Spinal cord (tissue), 10 donors: Measurements from ENCODE around the gene ARL15. TPM values are rescaled to one million over a fixed set of nuclear protein-coding genes. Genes with fewer than 3 reads are reported as not detected.

Experiments
- DNase-seq, 6 donors: peaks; one replicate each; pipeline versions ENCODE4 v3.0.0 to v3.0.0-alpha.2; 2013 to 2015; ENCODE audit warnings: low spot score in 6 of 6, low read depth in 4 of 6
- H3K27ac ChIP-seq: one replicate; pipeline ENCODE4 v1.5.1; 2013; ENCODE audit warnings: low read depth, low read length, control low read depth
- H3K27me3 ChIP-seq: one replicate; pipeline ENCODE4 v1.6.1; 2013; ENCODE audit warnings: low read length; ENCODE audit not compliant: control insufficient read depth, insufficient read depth
- H3K36me3 ChIP-seq: one replicate; pipeline ENCODE4 v1.6.1; 2013; ENCODE audit warnings: low read length; ENCODE audit not compliant: control insufficient read depth, insufficient read depth
- H3K4me1 ChIP-seq: one replicate; pipeline ENCODE4 v1.6.1; 2013; ENCODE audit warnings: low read length; ENCODE audit not compliant: control insufficient read depth, insufficient read depth
- H3K4me3 ChIP-seq: one replicate; pipeline ENCODE4 v1.5.1; 2013; ENCODE audit warnings: low read depth, low read length, control low read depth
- H3K9me3 ChIP-seq: one replicate; pipeline ENCODE4 v1.6.1; 2013; ENCODE audit warnings: low read length; ENCODE audit not compliant: control insufficient read depth, insufficient read depth
- WGBS: methylation state at CpG from one replicate; pipeline ENCODE4 v1.1.5; 2013; ENCODE audit warnings: missing lambda C conversion rate; ENCODE audit not compliant: insufficient coverage; 5-methylcytosine and 5-hydroxymethylcytosine counted together
- polyA plus RNA-seq, 2 donors: library from polyadenylated mRNA; unstranded; fragments of 120-200 nt; gene quantifications; one replicate each; pipeline ENCODE4 v1.2.1, GENCODE V29; 2013; ENCODE audit not compliant: insufficient read length in 2 of 2
- total RNA-seq, 2 donors: library from RNA; depleted of rRNA in 1 of 2; stranded (reverse); fragments of 120-200 nt in 1 of 2; fragments of >200 nt in 1 of 2; gene quantifications; one replicate each; pipeline versions ENCODE4 v1.2.3 to v1.2.4, GENCODE V29; 2013 to 2014
- donor health status: healthy.

ARL15 gene
- total and polyA plus RNA-seq, 4 donors: 24.7 to 67.6 (median 36.4) TPM

GRCh38 chr5:54176066-54176830 lies 134.1 kb downstream of the ARL15 start:
- H3K9me3 ChIP-seq: no peaks in the 10 kb centered on the region
- peak overlapping the region; percentile 61 for H3K27ac ChIP-seq
- H3K27me3 ChIP-seq: no peaks in the 10 kb centered on the region
- H3K4me1 ChIP-seq: peaks cover 14% of the 10 kb centered on the region
- H3K4me3 ChIP-seq: no peak overlapping the region
- DNase-seq: peak in 2 of 6 donors; percentile 44 to 50
- H3K36me3 ChIP-seq: no peaks in the 10 kb centered on the region
- 64% methylated on average over 5 of the region's 6 CpGs for WGBS

GRCh38 chr5:54173251-54173650 lies 137.1 kb downstream of the ARL15 start:
- Histone ChIP-seq H3K27ac (no peak overlapping the region), H3K4me1 (peaks cover 7% of the 10 kb centered on the region), H3K36me3 (no peaks in the 10 kb centered on the region), H3K9me3 (no peaks in the 10 kb centered on the region), H3K4me3 (no peak overlapping the region), H3K27me3 (no peaks in the 10 kb centered on the region)
- 97% methylated on average over 2 of the region's 2 CpGs for WGBS
- no peak for DNase-seq

- H3K36me3 ChIP-seq: no peaks in the 10 kb centered on the region
- H3K4me1 ChIP-seq: peaks cover 5% of the 10 kb centered on the region
- H3K4me3 ChIP-seq: no peak overlapping the region
- no peak overlapping the region for H3K27ac ChIP-seq
- H3K9me3 ChIP-seq: no peaks in the 10 kb centered on the region
- no peak for DNase-seq
- no peaks in the 10 kb centered on the region for H3K27me3 ChIP-seq
- WGBS: 97% methylated on average over 4 of the region's 6 CpGs
These were observed 138.6 kb downstream of the ARL15 start for GRCh38 chr5:54171645-54172384.

GRCh38 chr5:54165687-54166086 lies 144.7 kb downstream of the ARL15 start:
- Histone ChIP-seq H3K27ac (no peak overlapping the region), H3K36me3 (no peaks in the 10 kb centered on the region), H3K4me1 (no peaks in the 10 kb centered on the region), H3K4me3 (no peak overlapping the region), H3K27me3 (no peaks in the 10 kb centered on the region), H3K9me3 (no peaks in the 10 kb centered on the region)
- DNase-seq: no peak
- 0% methylated on average over 1 of the region's 2 CpGs for WGBS

GRCh38 chr5:54162184-54162583 lies 148.2 kb downstream of the ARL15 start:
- Histone ChIP-seq H3K9me3 (no peaks in the 10 kb centered on the region), H3K27ac (no peak overlapping the region), H3K4me3 (no peak overlapping the region), H3K27me3 (no peaks in the 10 kb centered on the region), H3K4me1 (no peaks in the 10 kb centered on the region), H3K36me3 (no peaks in the 10 kb centered on the region)
- 90% methylated on average over 3 of the region's 3 CpGs for WGBS
- DNase-seq: no peak

- Histone ChIP-seq H3K36me3 (no peaks in the 10 kb centered on the region), H3K4me3 (no peak overlapping the region), H3K27ac (no peak overlapping the region), H3K4me1 (no peaks in the 10 kb centered on the region), H3K27me3 (no peaks in the 10 kb centered on the region), H3K9me3 (no peaks in the 10 kb centered on the region)
- no peak for DNase-seq
These were observed 150.0 kb downstream of the ARL15 start for GRCh38 chr5:54160329-54160728.

GRCh38 chr5:54159893-54160195 lies 150.5 kb downstream of the ARL15 start:
- H3K27me3 ChIP-seq: no peaks in the 10 kb centered on the region
- DNase-seq: no peak
- no peaks in the 10 kb centered on the region for H3K9me3 ChIP-seq
- no CpG with 5 or more reads among the region's 2 CpGs for WGBS
- no peak overlapping the region for H3K27ac ChIP-seq
- no peaks in the 10 kb centered on the region for H3K4me1 ChIP-seq
- no peaks in the 10 kb centered on the region for H3K36me3 ChIP-seq
- no peak overlapping the region for H3K4me3 ChIP-seq

- H3K27ac ChIP-seq: no peak overlapping the region
- no peaks in the 10 kb centered on the region for H3K36me3 ChIP-seq
- H3K4me1 ChIP-seq: no peaks in the 10 kb centered on the region
- H3K9me3 ChIP-seq: no peaks in the 10 kb centered on the region
- 63% methylated on average over 1 of the region's 4 CpGs for WGBS
- no peak overlapping the region for H3K4me3 ChIP-seq
- DNase-seq: no peak
- H3K27me3 ChIP-seq: no peaks in the 10 kb centered on the region
These were observed 151.1 kb downstream of the ARL15 start for GRCh38 chr5:54159153-54159892.

GRCh38 chr5:54156577-54156976 lies 153.8 kb downstream of the ARL15 start:
- DNase-seq: peak in 1 of 6 donors; percentile 78
- Histone ChIP-seq H3K27me3 (no peaks in the 10 kb centered on the region), H3K4me1 (no peaks in the 10 kb centered on the region), H3K4me3 (no peak overlapping the region), H3K27ac (no peak overlapping the region), H3K9me3 (no peaks in the 10 kb centered on the region), H3K36me3 (no peaks in the 10 kb centered on the region)
- WGBS: no CpG with 5 or more reads among the region's 1 CpG
